Osteocyte (in vitro differentiated cells): ENCODE measurements around the gene FAM131C. TPM values are rescaled to one million over a fixed set of nuclear protein-coding genes. Genes with fewer than 3 reads are reported as not detected.

Experiments used
- DNase-seq: peaks from one replicate; pipeline ENCODE4 v3.0.0; 2021; ENCODE audit warnings: mixed read lengths; ENCODE audit not compliant: unreplicated experiment; ENCODE audit errors: extremely low spot score
- H3K27ac Mint-ChIP-seq: one replicate; pipeline ENCODE4 v1.8.0; 2021; ENCODE audit warnings: mild to moderate bottlenecking, mixed read lengths; ENCODE audit not compliant: unreplicated experiment
- H3K27me3 Mint-ChIP-seq: one replicate; pipeline ENCODE4 v1.8.0; 2021; ENCODE audit warnings: mixed read lengths; ENCODE audit not compliant: unreplicated experiment
- H3K36me3 Mint-ChIP-seq: one replicate; pipeline ENCODE4 v1.8.0; 2021; ENCODE audit warnings: mixed read lengths; ENCODE audit not compliant: unreplicated experiment
- H3K4me1 Mint-ChIP-seq: one replicate; pipeline ENCODE4 v1.8.0; 2021; ENCODE audit warnings: mixed read lengths; ENCODE audit not compliant: unreplicated experiment
- H3K4me3 Mint-ChIP-seq: one replicate; pipeline ENCODE4 v1.8.0; 2021; ENCODE audit warnings: mild to moderate bottlenecking, moderate library complexity, mixed read lengths; ENCODE audit not compliant: unreplicated experiment
- H3K9me3 Mint-ChIP-seq: one replicate; pipeline ENCODE4 v1.8.0; 2021; ENCODE audit warnings: mixed read lengths; ENCODE audit not compliant: unreplicated experiment
- total RNA-seq: library from RNA; stranded (reverse); gene quantifications from 2 replicates; pipeline ENCODE4 v1.2.1, GENCODE V29; 2021
- TF ChIP-seq, protein P1 (sequence below): fragments of 200-600 bp; sonication (generic); IDR thresholded peaks from 2 replicates; pipeline ENCODE4 v1.5.0; 2021; ENCODE audit warnings: antibody characterized with exemption, mild to moderate bottlenecking, moderate library complexity

The FAM131C gene
- total RNA-seq, 1 donor from 2014 or later: 0.73 TPM

DNA sequence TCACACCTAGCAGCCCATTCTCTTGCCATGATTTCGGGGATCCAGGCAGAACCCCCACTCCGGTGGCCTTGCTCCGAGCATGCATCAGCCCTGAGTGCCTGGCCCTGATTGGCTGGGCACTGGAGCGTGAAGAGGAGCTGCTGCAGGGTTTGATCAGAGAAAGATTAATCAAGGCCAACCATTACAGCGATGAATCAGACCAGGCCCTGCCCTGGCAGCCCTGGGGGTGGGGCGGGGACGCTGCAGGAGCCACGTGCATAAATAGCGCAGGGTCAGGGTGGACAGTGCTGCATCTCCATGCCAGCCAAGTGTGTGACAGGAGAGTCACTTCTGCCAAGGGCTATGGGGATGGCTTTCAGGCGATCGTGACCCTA, 3.4 kb upstream of the FAM131C start:
- H3K4me1 Mint-ChIP-seq: peaks cover 30% of the 10 kb centered on the region
- no peak for DNase-seq
- H3K4me3 Mint-ChIP-seq: no peak overlapping the region
- H3K27ac Mint-ChIP-seq: no peak overlapping the region
- no peaks in the 10 kb centered on the region for H3K9me3 Mint-ChIP-seq
- H3K27me3 Mint-ChIP-seq: no peaks in the 10 kb centered on the region
- H3K36me3 Mint-ChIP-seq: no peaks in the 10 kb centered on the region
- TF ChIP-seq, protein P1, sequence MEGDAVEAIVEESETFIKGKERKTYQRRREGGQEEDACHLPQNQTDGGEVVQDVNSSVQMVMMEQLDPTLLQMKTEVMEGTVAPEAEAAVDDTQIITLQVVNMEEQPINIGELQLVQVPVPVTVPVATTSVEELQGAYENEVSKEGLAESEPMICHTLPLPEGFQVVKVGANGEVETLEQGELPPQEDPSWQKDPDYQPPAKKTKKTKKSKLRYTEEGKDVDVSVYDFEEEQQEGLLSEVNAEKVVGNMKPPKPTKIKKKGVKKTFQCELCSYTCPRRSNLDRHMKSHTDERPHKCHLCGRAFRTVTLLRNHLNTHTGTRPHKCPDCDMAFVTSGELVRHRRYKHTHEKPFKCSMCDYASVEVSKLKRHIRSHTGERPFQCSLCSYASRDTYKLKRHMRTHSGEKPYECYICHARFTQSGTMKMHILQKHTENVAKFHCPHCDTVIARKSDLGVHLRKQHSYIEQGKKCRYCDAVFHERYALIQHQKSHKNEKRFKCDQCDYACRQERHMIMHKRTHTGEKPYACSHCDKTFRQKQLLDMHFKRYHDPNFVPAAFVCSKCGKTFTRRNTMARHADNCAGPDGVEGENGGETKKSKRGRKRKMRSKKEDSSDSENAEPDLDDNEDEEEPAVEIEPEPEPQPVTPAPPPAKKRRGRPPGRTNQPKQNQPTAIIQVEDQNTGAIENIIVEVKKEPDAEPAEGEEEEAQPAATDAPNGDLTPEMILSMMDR: no peak

DNA sequence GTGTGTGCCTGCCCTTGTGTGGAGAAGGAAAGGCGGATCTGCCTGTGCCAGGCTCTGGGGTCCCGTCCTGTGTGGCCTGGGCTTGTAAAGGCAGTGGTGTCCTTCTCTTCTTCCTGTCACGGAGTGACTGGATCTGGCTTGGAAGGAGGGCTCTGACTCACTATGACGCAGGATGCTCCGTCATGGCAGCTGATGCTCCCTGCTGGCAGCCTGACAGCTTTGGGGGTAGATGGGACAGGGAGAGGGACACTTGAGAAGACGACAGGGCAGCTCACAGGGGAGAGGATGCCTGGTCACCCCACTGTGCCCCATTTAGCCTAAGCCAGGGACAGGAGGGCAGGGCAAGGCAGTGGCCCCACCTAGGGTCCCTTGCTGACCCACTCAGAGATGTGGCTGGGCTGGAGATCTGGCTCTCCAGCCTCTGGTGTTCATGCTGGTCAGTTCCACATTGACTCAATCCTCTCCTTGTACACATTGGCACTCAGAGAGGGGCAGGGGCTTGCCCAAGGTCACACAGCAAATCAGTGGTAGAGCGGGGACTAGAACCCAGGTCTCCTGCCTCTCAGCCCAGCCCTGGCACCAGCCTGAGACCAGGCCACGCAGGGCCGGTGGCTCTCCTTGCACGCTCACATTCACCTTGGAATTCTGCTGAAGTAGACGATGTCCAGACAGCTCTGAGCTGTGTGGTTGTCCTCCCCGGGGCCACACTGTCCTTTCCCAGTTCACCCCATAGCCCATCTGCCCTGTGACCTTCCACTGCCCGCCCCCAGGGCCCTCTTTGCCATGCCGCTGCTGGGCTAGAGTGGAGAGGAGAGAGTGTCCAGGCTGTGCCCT, 2.8 kb upstream of the FAM131C start:
- H3K27ac Mint-ChIP-seq: no peak overlapping the region
- no peak overlapping the region for H3K4me3 Mint-ChIP-seq
- H3K36me3 Mint-ChIP-seq: no peaks in the 10 kb centered on the region
- H3K9me3 Mint-ChIP-seq: no peaks in the 10 kb centered on the region
- H3K4me1 Mint-ChIP-seq: peaks cover 30% of the 10 kb centered on the region
- H3K27me3 Mint-ChIP-seq: no peaks in the 10 kb centered on the region
- no peak for DNase-seq
- TF ChIP-seq, protein P1: no peak

DNA sequence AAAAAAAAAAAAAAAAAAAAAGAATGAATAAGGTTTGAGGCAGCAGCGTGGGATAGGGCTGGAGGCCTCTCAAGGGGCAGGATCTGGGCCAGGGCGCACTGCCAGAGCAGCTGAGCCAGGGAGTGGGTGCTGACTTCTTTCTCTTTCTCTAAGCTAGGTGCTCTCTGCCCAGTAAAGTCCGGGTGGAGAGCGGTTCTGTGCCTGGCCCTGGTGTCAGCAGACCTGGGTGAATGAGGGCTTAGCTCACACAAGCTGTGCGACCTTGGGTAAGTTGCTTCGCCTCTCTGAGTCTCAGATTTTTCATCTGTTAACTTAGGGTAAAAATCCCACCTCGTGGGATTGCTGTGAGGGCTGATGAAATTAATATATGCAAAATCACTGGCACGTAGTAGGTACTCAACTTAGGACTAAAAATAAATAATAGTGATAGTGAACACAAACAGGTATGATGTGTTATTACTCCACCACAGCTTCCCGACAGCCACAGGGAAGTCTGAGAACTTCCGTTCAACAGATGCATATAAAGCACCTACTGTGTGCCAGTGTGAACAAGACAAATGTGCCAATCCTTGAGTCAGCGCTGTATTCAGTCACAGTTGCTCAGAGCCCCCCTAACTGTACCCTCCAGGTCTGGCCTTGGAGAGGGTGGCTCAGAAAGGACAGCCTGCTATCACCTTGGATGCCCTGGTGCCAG, 2.0 kb upstream of the FAM131C start:
- H3K4me3 Mint-ChIP-seq: no peak overlapping the region

DNA sequence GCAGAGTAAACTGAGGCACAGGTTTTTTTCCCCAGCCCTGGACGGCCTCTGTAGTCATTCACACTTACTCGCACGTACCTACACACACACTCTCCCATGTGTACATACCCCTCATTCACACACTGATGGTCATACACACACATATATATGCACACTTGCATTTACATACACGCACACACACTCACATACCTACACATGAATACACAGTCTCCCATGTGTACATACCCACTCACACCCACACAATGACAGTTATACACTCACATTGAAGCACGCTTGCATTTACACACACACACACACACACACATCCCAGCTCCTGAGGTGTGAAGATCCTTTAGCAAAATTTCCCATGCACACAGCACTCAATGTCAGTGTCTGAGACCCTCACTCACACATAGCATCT, 766 bp upstream of the FAM131C start:
- DNase-seq: no peak
- Mint-ChIP-seq H3K4me3 (peak overlapping the region; percentile 70), H3K27me3 (no peaks in the 10 kb centered on the region), H3K9me3 (no peaks in the 10 kb centered on the region), H3K27ac (no peak overlapping the region), H3K36me3 (no peaks in the 10 kb centered on the region), H3K4me1 (peaks cover 29% of the 10 kb centered on the region)
- TF ChIP-seq, protein P1: no peak

More for the DNA sequence above, 2.0 kb upstream of the FAM131C start:
- no peak overlapping the region for H3K27ac Mint-ChIP-seq
- no peaks in the 10 kb centered on the region for H3K27me3 Mint-ChIP-seq
- peaks cover 30% of the 10 kb centered on the region for H3K4me1 Mint-ChIP-seq
- TF ChIP-seq, protein P1: no peak
- DNase-seq: no peak
- H3K9me3 Mint-ChIP-seq: no peaks in the 10 kb centered on the region
- no peaks in the 10 kb centered on the region for H3K36me3 Mint-ChIP-seq
